ENCODE data around the gene RAB38. TPM values are rescaled to one million over a fixed set of nuclear protein-coding genes. Genes with fewer than 3 reads are reported as not detected.

The RAB38 gene
- total RNA-seq, 2 experiments from 2014 or later: 1.6 to 1.9 TPM

GRCh38 chr11:88087337-88087736 lies 87.9 kb downstream of the RAB38 start:
- no peaks in the 10 kb centered on the region for H3K36me3 Mint-ChIP-seq (ENCODE audit: low read depth)
- no peak for DNase-seq
- no peaks in the 10 kb centered on the region for H3K4me1 Mint-ChIP-seq
- CTCF ChIA-PET: no interaction called here
- H3K27ac Mint-ChIP-seq: no peak overlapping the region
- peaks cover 17% of the 10 kb centered on the region for H3K27me3 Mint-ChIP-seq
- no peaks in the 10 kb centered on the region for H3K9me3 Mint-ChIP-seq
- H3K4me3 Mint-ChIP-seq: no peak overlapping the region
- POLR2A ChIA-PET: no interaction called here

GRCh38 chr11:88086297-88086696 lies 88.9 kb downstream of the RAB38 start:
- no peaks in the 10 kb centered on the region for H3K36me3 Mint-ChIP-seq (ENCODE audit: low read depth)
- ChIA-PET CTCF (no interaction called here), POLR2A (no interaction called here)
- no peak overlapping the region for H3K27ac Mint-ChIP-seq
- no peaks in the 10 kb centered on the region for H3K9me3 Mint-ChIP-seq
- peaks cover 17% of the 10 kb centered on the region for H3K27me3 Mint-ChIP-seq
- no peak for DNase-seq
- H3K4me3 Mint-ChIP-seq: no peak overlapping the region
- no peaks in the 10 kb centered on the region for H3K4me1 Mint-ChIP-seq

GRCh38 chr11:88070437-88070836 lies 104.8 kb downstream of the RAB38 start:
- DNase-seq: no peak
- Mint-ChIP-seq H3K9me3 (no peaks in the 10 kb centered on the region), H3K27me3 (peaks cover 10% of the 10 kb centered on the region), H3K27ac (no peak overlapping the region), H3K4me1 (no peaks in the 10 kb centered on the region), H3K4me3 (no peak overlapping the region), H3K36me3 (ENCODE audit: low read depth) (no peaks in the 10 kb centered on the region)
- POLR2A ChIA-PET: no interaction called here
- CTCF ChIA-PET: interaction anchor here (1.4 to 1.6 kb wide), 2 partner anchors 13 to 474 kb away, joined by 3 read pairs; no protein-coding TSS in a partner anchor

- H3K4me3 Mint-ChIP-seq: no peak overlapping the region
- CTCF ChIA-PET: no interaction called here
- DNase-seq: no peak
- H3K36me3 Mint-ChIP-seq (ENCODE audit: low read depth): no peaks in the 10 kb centered on the region
- no peaks in the 10 kb centered on the region for H3K4me1 Mint-ChIP-seq
- POLR2A ChIA-PET: no interaction called here
- H3K9me3 Mint-ChIP-seq: no peaks in the 10 kb centered on the region
- H3K27me3 Mint-ChIP-seq: peaks cover 8% of the 10 kb centered on the region
- H3K27ac Mint-ChIP-seq: no peak overlapping the region
Observed at GRCh38 chr11:88068848-88069554, 106.2 kb downstream of the RAB38 start.

GRCh38 chr11:88066090-88066489 lies 109.2 kb downstream of the RAB38 start:
- Mint-ChIP-seq H3K27me3 (peaks cover 9% of the 10 kb centered on the region), H3K9me3 (no peaks in the 10 kb centered on the region), H3K36me3 (ENCODE audit: low read depth) (no peaks in the 10 kb centered on the region), H3K4me3 (no peak overlapping the region), H3K4me1 (no peaks in the 10 kb centered on the region), H3K27ac (no peak overlapping the region)
- DNase-seq: no peak
- CTCF ChIA-PET: no interaction called here
- POLR2A ChIA-PET: no interaction called here

- CTCF ChIA-PET: interaction anchor here (0.6 kb wide), 1 partner anchor 263 kb away, joined by 3 read pairs; no protein-coding TSS in a partner anchor
- Mint-ChIP-seq H3K27ac (no peak overlapping the region), H3K4me3 (no peak overlapping the region)
Observed at GRCh38 chr11:88064097-88064705, 111.0 kb downstream of the RAB38 start.

More at GRCh38 chr11:88064097-88064705, 111.0 kb downstream of the RAB38 start:
- H3K9me3 Mint-ChIP-seq: no peaks in the 10 kb centered on the region
- POLR2A ChIA-PET: no interaction called here
- H3K4me1 Mint-ChIP-seq: no peaks in the 10 kb centered on the region
- H3K36me3 Mint-ChIP-seq (ENCODE audit: low read depth): no peaks in the 10 kb centered on the region
- H3K27me3 Mint-ChIP-seq: peaks cover 7% of the 10 kb centered on the region
- no peak for DNase-seq

Small RNA genes lying within 50 kb of the gene (microRNA-seq; reads per million reads assigned to microRNA genes)
- gene MIR3166 (ENCODE audit: borderline microRNAs expressed, borderline replicate concordance): not detected

Other genes with a start within 250 kb of the RAB38 start
- gene CTSC, start 162.3 kb upstream of the RAB38 start, total RNA-seq: 100 to 1,000 TPM; 230 to 272 TPM